HPDE6-E6E7 (cell line): ENCODE measurements around the gene ZBTB47.

Experiments used
- DNase-seq: peaks from one replicate; pipeline ENCODE4 v3.0.0; 2011; ENCODE audit warnings: missing footprints; ENCODE audit errors: extremely low spot score

The ZBTB47 gene

GRCh38 chr3:42665050-42665878, 11.8 kb downstream of the ZBTB47 start:
- no peak for DNase-seq

GRCh38 chr3:42666022-42666421, 12.5 kb downstream of the ZBTB47 start:
- DNase-seq = no peak

- DNase-seq = no peak
Observed at GRCh38 chr3:42666577-42666998, 13.1 kb downstream of the ZBTB47 start.

- no peak for DNase-seq
Observed at GRCh38 chr3:42667096-42667522, 13.6 kb downstream of the ZBTB47 start.

- DNase-seq = no peak
Observed at GRCh38 chr3:42667523-42668412, 14.3 kb downstream of the ZBTB47 start.

- no peak for DNase-seq
Observed at GRCh38 chr3:42668413-42668760, 14.9 kb downstream of the ZBTB47 start.

GRCh38 chr3:42668793-42669217, 15.3 kb downstream of the ZBTB47 start:
- no peak for DNase-seq

- no peak for DNase-seq
Observed at GRCh38 chr3:42670051-42670576, 16.6 kb downstream of the ZBTB47 start.

GRCh38 chr3:42670670-42671069, 17.2 kb downstream of the ZBTB47 start:
- DNase-seq = no peak

- DNase-seq = no peak
Observed at GRCh38 chr3:42672515-42672914, 19.0 kb downstream of the ZBTB47 start.

GRCh38 chr3:42673082-42673481, 19.6 kb downstream of the ZBTB47 start:
- no peak for DNase-seq

GRCh38 chr3:42674146-42674545, 20.6 kb downstream of the ZBTB47 start:
- no peak for DNase-seq

GRCh38 chr3:42675909-42676308, 22.4 kb downstream of the ZBTB47 start:
- no peak for DNase-seq

GRCh38 chr3:42678447-42678846, 24.9 kb downstream of the ZBTB47 start:
- no peak for DNase-seq

GRCh38 chr3:42680271-42680670, 26.8 kb downstream of the ZBTB47 start:
- DNase-seq = no peak

GRCh38 chr3:42680806-42681205, 27.3 kb downstream of the ZBTB47 start:
- no peak for DNase-seq

- DNase-seq = no peak
Observed at GRCh38 chr3:42681361-42682038, 28.0 kb downstream of the ZBTB47 start.

- DNase-seq = no peak
Observed at GRCh38 chr3:42682301-42683070, 29.0 kb downstream of the ZBTB47 start.

- DNase-seq = peak; percentile 69
Observed at GRCh38 chr3:42683875-42684598, 30.5 kb downstream of the ZBTB47 start.

- no peak for DNase-seq
Observed at GRCh38 chr3:42684632-42685362, 31.3 kb downstream of the ZBTB47 start.
